CD1c-positive myeloid dendritic cell (primary cell): ENCODE data around the gene BDKRB2.

Experiments
- DNase-seq: peaks from one replicate; pipeline ENCODE4 v3.0.0-alpha.2; 2016; ENCODE audit errors: extremely low spot score

Gene BDKRB2

GRCh38 chr14:96204151-96205058 is at the start of gene BDKRB2:
Gene BDKRB2, plus strand, starts transcription at chr14:96204839. Its CDS starts 32,269 bp downstream, at chr14:96237108.
- DNase-seq = peak; percentile 71

- no peak for DNase-seq
Observed at GRCh38 chr14:96154900-96155299, 49.7 kb upstream of the BDKRB2 start.

- DNase-seq = no peak
Observed at GRCh38 chr14:96156804-96157760, 47.6 kb upstream of the BDKRB2 start.

GRCh38 chr14:96158735-96159134 is 45.9 kb upstream of the BDKRB2 start:
- DNase-seq = no peak

GRCh38 chr14:96160076-96160912 is 44.3 kb upstream of the BDKRB2 start:
- no peak for DNase-seq

- DNase-seq = no peak
Observed at GRCh38 chr14:96160913-96161310, 43.7 kb upstream of the BDKRB2 start.

- no peak for DNase-seq
Observed at GRCh38 chr14:96161636-96162035, 43.0 kb upstream of the BDKRB2 start.

GRCh38 chr14:96162265-96162664 is 42.4 kb upstream of the BDKRB2 start:
- no peak for DNase-seq

GRCh38 chr14:96162741-96163140 is 41.9 kb upstream of the BDKRB2 start:
- DNase-seq = no peak

- no peak for DNase-seq
Observed at GRCh38 chr14:96164861-96165490, 39.7 kb upstream of the BDKRB2 start.

- DNase-seq = no peak
Observed at GRCh38 chr14:96165493-96166436, 38.9 kb upstream of the BDKRB2 start.

GRCh38 chr14:96166461-96167223 is 38.0 kb upstream of the BDKRB2 start:
- no peak for DNase-seq

- DNase-seq = no peak
Observed at GRCh38 chr14:96167224-96168148, 37.2 kb upstream of the BDKRB2 start.

- DNase-seq = no peak
Observed at GRCh38 chr14:96168581-96168980, 36.1 kb upstream of the BDKRB2 start.

GRCh38 chr14:96170961-96171592 is 33.6 kb upstream of the BDKRB2 start:
- DNase-seq = no peak

- DNase-seq = no peak
Observed at GRCh38 chr14:96173636-96174475, 30.8 kb upstream of the BDKRB2 start.

GRCh38 chr14:96176275-96176674 is 28.4 kb upstream of the BDKRB2 start:
- DNase-seq = no peak
